HPDE6-E6E7 (cell line): ENCODE measurements around the gene ANKRD44.

ENCODE experiments used
- DNase-seq: peaks from one replicate; pipeline ENCODE4 v3.0.0; 2011; ENCODE audit warnings: missing footprints; ENCODE audit errors: extremely low spot score

The ANKRD44 gene

DNA sequence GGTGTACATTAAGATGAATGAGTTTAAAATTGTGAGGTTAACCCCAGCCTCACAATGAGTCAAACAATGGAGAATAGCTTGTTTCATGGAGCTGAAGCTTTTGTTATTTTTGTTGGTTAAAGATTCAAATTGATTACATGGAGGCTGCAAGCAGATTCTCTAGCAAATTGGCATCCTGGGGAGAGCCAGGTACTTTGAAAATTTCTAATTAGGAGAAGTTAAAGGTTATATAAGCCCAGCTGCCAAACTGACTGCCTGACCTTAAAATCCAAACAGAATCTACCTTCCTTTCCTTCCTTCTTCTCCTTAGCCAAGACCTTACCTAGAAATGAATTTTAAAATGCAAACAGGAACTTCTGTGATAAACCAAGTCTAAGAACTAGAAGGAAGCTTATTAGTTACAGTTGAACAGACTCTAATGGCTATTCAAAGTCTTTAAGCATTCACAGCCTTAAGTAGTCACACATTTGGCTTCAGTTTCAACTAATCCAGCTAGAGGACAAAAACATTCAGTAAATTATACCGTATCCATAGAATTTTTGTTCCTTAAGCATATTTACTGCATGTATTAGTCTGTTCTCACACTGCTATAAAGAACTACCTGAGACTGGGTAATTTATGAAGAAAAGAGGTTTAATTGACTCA is 352.6 kb downstream of the ANKRD44 start:
- no peak for DNase-seq

DNA sequence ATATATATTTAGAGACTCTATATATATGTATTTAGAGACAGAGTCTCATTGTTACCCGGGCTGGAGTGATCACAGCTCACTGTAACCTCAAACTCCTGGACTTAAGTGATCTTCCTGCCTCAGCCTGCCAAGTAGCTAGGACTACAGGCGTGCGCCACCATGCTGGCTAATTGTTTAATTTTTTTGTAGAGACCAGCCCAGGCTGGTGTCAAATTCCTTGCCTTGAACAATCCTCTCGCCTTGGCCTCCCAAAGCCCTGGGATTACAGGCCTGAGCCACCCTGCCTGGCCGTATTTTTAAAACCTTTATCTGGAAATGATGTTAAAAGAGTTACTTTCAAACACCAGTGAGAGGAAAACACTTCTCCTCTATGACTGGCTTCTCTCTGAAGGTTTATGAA is 353.1 kb downstream of the ANKRD44 start:
- no peak for DNase-seq

DNA sequence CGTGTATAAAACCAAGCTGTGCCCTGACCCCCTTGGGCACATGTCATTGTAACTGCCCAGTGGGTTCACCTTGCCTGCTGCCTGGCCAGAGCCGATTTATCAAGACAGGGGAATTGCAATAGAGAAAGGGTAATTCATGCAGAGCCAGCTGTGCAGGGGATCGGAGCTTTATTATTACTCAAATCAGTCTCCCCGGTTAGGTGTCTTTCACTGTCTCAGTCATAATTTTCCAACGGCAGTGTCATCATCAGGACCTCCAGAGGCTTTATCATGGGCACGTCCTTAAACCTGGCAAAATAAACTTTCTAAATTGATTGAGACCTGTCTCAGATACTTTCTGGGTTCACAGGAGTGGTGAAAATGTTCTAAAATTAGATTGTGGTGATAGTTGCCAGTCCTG is 354.5 kb downstream of the ANKRD44 start:
- DNase-seq = no peak

DNA sequence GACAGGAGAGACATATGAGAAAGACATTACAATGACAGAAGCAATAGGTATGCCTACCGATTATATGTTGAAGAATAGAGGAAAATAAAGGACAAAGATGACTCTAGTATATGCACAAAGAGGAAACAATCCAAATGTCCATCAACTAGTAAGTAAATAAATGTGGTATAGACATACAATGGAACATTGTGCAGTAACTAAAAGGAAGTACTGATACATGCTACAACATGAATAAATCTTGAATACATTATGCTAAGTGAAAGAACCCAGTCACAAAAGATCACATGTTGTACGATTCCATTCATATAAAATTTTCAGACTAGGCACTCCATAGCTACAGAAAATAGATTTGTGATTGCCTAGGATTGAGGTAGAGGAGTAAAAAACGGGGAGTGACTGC is 355.5 kb downstream of the ANKRD44 start:
- no peak for DNase-seq

DNA sequence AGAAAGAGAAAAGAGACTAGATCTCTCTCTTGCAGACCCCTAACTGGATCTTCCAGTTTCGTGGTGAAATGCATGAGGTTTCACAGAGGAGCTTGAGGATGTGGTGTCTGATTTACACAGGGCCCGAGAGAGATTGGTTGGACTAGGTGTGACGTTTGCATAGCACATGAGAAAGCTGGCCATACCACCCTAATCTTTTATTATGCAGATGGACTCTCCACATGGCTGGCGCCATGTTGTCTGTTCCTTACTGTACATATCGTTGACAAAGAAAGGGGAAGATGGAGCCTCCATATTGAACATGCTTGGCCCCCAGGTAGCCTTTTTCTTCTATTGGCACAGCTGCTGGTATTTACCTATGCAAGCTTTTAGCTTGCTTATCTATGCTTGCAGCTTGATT is 356.6 kb downstream of the ANKRD44 start:
- DNase-seq = no peak

DNA sequence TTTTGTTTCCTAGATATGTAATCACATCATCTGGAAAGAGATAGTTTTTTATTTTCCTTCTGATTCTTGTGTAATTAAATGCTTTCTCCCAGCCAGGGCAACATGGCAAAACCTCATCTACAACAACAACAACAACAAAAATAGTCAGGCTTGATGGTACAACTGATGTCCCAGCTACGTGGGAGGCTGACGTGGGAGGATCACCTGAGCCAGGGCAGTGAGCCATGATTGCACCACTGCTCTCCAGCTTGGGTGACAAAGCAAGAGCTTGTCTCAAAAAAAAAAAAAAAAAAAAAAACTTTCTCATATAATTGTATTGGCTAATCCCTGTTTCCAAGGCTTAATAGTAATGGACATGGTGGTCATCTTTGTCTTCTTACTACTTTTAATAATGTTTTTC is 357.6 kb downstream of the ANKRD44 start:
- DNase-seq = no peak

DNA sequence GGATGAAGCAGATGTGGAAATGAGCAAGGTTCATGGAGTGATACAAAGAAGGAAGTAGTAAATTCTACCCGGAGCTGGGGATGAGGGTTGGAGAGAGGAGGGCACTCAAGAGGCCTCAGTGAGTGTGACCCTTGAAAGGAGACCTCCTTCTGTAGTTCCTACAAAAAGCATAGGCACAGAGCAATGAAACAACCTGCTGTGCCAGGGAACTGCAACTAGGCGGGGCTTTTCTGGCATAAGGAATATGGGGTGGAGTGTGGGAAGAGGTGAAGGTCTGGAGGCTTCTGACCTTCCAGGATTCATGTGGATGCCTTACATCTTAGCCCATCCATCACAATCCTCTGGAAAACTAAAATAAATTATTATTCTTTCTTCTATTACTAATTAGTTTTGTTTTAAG is 358.6 kb downstream of the ANKRD44 start:
- no peak for DNase-seq

DNA sequence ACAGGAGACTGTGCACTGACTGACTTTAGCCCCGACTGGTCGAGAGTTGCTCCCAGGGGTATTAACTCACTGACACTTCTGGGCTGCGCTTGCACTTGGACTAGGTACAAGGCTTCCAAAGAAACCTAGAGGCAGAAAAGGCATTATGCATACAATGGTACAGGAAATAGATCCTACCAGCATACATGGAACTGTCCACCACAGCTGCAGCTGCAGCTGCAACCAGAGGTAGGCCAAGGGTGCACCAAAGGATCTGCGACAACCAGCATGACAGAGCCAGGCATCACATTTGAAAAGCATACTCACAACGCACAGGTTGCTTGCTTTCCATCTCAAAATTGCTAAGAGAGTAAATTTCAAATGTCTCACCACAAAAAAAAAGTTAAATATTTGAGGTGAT is 361.5 kb downstream of the ANKRD44 start:
- DNase-seq = no peak

DNA sequence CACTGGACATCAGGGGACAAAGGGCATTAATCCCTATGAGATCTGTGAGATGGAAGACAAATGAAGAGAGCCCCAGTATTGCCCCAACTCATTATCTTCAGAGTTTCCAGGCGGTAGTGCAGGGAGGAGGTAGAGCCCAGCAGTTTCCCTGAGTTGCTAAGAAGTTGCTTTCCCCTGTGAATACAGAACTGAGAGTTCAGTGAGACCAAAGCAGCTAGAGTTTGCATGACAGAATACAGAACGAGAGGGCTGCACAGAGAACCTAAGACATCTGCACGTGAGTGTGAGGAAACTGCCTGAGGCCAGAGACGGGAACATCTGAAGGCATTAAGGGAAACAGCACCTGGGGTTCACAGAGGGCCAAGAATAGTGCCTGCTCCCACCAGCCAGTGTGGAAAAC is 366.0 kb downstream of the ANKRD44 start:
- no peak for DNase-seq

DNA sequence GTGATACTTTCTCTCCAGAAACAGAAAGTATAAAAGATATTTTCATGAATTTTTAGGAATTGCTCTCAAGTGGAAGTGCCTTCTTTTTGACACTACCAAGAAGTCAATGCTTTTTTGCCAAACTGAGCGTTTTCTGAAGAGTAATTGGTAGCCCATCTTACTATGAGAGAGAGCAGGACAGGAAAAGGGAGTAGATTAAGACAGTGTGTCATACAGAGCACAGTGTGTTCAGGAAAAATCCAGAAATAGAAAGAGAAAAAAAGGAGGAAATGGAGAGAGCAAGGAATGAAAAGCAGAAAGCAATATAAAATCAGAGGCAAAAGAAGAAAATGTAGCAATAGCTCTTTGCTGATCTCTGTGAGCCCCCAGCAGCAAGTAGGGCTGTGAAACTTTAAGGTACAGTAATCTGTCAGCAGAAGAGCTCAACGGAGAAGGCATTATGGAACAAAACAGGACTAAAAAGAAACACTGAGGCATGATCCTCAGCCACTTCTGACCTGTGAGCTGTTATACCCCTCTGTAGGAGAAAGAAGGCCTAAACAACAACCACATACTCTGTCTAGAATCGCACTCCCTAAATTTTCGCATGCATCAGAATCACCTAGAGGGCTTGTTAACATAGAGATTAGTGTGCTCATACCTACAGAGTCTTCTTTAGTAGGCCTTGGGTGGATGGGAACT is 369.0 kb downstream of the ANKRD44 start:
- DNase-seq = no peak

DNA sequence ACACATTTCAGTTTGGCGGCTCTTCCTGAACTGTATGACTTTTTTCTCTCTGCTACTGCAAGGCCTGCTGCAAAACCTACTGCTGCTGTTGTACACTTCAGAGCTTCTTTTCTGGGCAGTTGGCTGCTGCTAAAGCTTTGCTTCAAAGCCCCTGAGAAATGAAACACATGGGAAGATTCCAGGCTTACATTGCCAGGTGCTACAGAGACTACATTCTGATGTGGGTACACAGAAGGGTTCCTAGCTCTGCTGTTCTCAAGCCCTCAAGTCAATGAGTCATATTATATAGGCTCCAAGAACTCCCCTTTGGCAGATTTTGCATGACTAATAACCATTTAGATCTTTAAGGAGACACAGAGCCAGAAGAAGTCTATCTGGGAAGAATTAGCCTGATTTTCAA is 371.2 kb downstream of the ANKRD44 start:
- DNase-seq = no peak
